Liver (tissue), 9 donors: Measurements from ENCODE around the gene COX7A2. TPM values are rescaled to one million over a fixed set of nuclear protein-coding genes. Genes with fewer than 3 reads are reported as not detected.

ENCODE experiments used
- DNase-seq: peaks from one replicate; pipeline ENCODE4 v3.0.0-alpha.2; 2017; ENCODE audit warnings: low spot score
- H3K27ac ChIP-seq, 2 donors: one replicate each; pipeline ENCODE4 v1.7.0; 2013; ENCODE audit warnings: inconsistent platforms in 2 of 2, low read length in 2 of 2, control low read depth in 1 of 2, low read depth in 1 of 2, mild to moderate bottlenecking in 1 of 2
- H3K27me3 ChIP-seq, 4 donors: one replicate each; pipeline versions ENCODE4 v1.6.1 to v1.7.0; 2013; ENCODE audit warnings: low read length in 3 of 4, inconsistent platforms in 1 of 4, mild to moderate bottlenecking in 1 of 4, moderate library complexity in 1 of 4; ENCODE audit not compliant: control insufficient read depth in 4 of 4, insufficient read depth in 4 of 4
- H3K36me3 ChIP-seq, 4 donors: one replicate each; pipeline versions ENCODE4 v1.6.1 to v1.7.0; 2013; ENCODE audit warnings: low read length in 3 of 4, mild to moderate bottlenecking in 3 of 4, low read depth in 1 of 4, moderate library complexity in 1 of 4; ENCODE audit not compliant: control insufficient read depth in 4 of 4, insufficient read depth in 3 of 4
- H3K4me1 ChIP-seq, 4 donors: one replicate each; pipeline versions ENCODE4 v1.6.1 to v1.7.0; 2013; ENCODE audit warnings: low read length in 3 of 4, mild to moderate bottlenecking in 3 of 4, moderate library complexity in 1 of 4; ENCODE audit not compliant: control insufficient read depth in 4 of 4, insufficient read depth in 4 of 4
- H3K4me3 ChIP-seq, 3 donors: one replicate each; pipeline versions ENCODE4 v1.6.1 to v1.7.0; 2013; ENCODE audit warnings: low read length in 3 of 3, control low read depth in 1 of 3, low read depth in 1 of 3, mild to moderate bottlenecking in 1 of 3
- H3K9ac ChIP-seq, 2 donors: one replicate each; pipeline ENCODE4 v1.7.0; 2013; ENCODE audit warnings: low read length in 2 of 2, mild to moderate bottlenecking in 2 of 2, moderate library complexity in 2 of 2, control low read depth in 1 of 2, low read depth in 1 of 2
- H3K9me3 ChIP-seq, 4 donors: one replicate each; pipeline versions ENCODE4 v1.6.1 to v1.7.0; 2013; ENCODE audit warnings: low read length in 3 of 4; ENCODE audit not compliant: control insufficient read depth in 4 of 4
- ATF3 ChIP-seq: IDR thresholded peaks from 2 replicates; pipeline ENCODE4 v1.6.1; 2016; ENCODE audit warnings: antibody characterized with exemption
- CTCF ChIP-seq: fragments of 150-350 bp; IDR thresholded peaks from 2 replicates; pipeline ENCODE4 v1.5.1; 2017; ENCODE audit warnings: improper control_type of control experiment, low read depth, low read length; ENCODE audit not compliant: missing input control
- EGR1 ChIP-seq, 2 donors: IDR thresholded peaks; 2 replicates each; pipeline ENCODE4 v1.6.1; 2016 to 2018; ENCODE audit warnings: antibody characterized with exemption in 2 of 2, low read depth in 2 of 2
- FOXA2 ChIP-seq: IDR thresholded peaks from 2 replicates; pipeline ENCODE4 v1.6.1; 2016; ENCODE audit warnings: antibody characterized with exemption
- GABPA ChIP-seq, 2 donors: IDR thresholded peaks in 1 of 2; conservative IDR thresholded peaks in 1 of 2; 2 replicates each; pipeline ENCODE4 v1.6.1; 2016; ENCODE audit warnings: antibody characterized with exemption in 2 of 2, mild to moderate bottlenecking in 1 of 2, moderate library complexity in 1 of 2
- HNF4A ChIP-seq, 2 donors: conservative IDR thresholded peaks; 2 replicates each; pipeline ENCODE4 v1.6.1; 2016; ENCODE audit warnings: antibody characterized with exemption in 2 of 2, mild to moderate bottlenecking in 2 of 2
- HNF4G ChIP-seq: IDR thresholded peaks from 2 replicates; pipeline ENCODE4 v1.6.1; 2016; ENCODE audit warnings: antibody characterized with exemption
- NR2F2 ChIP-seq: IDR thresholded peaks from 2 replicates; pipeline ENCODE4 v1.6.1; 2016; ENCODE audit warnings: antibody characterized with exemption
- RAD21 ChIP-seq, 2 donors: IDR thresholded peaks; 2 replicates each; pipeline ENCODE4 v1.6.1; 2016; ENCODE audit warnings: antibody characterized with exemption in 2 of 2, mild to moderate bottlenecking in 2 of 2
- RXRA ChIP-seq, 2 donors: IDR thresholded peaks; 2 replicates each; pipeline ENCODE4 v1.6.1; 2017 to 2018; ENCODE audit warnings: antibody characterized with exemption in 2 of 2, mild to moderate bottlenecking in 1 of 2
- SP1 ChIP-seq: IDR thresholded peaks from 2 replicates; pipeline ENCODE4 v1.6.1; 2018; ENCODE audit warnings: antibody characterized with exemption, mild to moderate bottlenecking
- TAF1 ChIP-seq: conservative IDR thresholded peaks from 2 replicates; pipeline ENCODE4 v1.6.1; 2016; ENCODE audit warnings: antibody characterized with exemption, mild to moderate bottlenecking
- YY1 ChIP-seq: IDR thresholded peaks from 2 replicates; pipeline ENCODE4 v1.6.1; 2016; ENCODE audit warnings: antibody characterized with exemption, mild to moderate bottlenecking
- ZBTB33 ChIP-seq: IDR thresholded peaks from 2 replicates; pipeline ENCODE4 v1.6.1; 2016; ENCODE audit warnings: antibody characterized with exemption
- WGBS: extraction: QIAGEN DNeasy Blood & Tissue Kit; methylation state at CpG from one replicate; pipeline ENCODE4 v1.1.7; 2013; 5-methylcytosine and 5-hydroxymethylcytosine counted together
- polyA plus RNA-seq, 2 donors: library from polyadenylated mRNA; stranded (reverse) in 1 of 2; unstranded in 1 of 2; fragments of 200-250 nt in 1 of 2; fragments of >200 nt in 1 of 2; fragmentation: Nextera tagmentation in 1 of 2; extraction: Ambion mirVana in 1 of 2; gene quantifications; one replicate each; pipeline versions ENCODE4 v1.2.1 to v1.2.3, GENCODE V29; 2013 to 2015
- total RNA-seq, 2 donors: library from RNA; depleted of rRNA; stranded (reverse); fragments of >200 nt; gene quantifications; one replicate each; pipeline ENCODE4 v1.2.3, GENCODE V29; 2014
- donor health status: healthy.
- donor health status: healthy.
- donor health status: healthy.
- donor health status: healthy.
- donor health status: healthy.

Gene COX7A2
- total and polyA plus RNA-seq, 4 donors: 69.8 to 583 (median 289) TPM

GRCh38 chr6:75262716-75263400, 19.3 kb upstream of the COX7A2 start:
- H3K27me3 ChIP-seq: no peaks in the 10 kb centered on the region
- peaks cover 5 to 41% (median 20%) of the 10 kb centered on the region in 4 donors for H3K36me3 ChIP-seq
- DNase-seq: no peak
- WGBS: 93% methylated on average over 4 of the region's 4 CpGs
- no peaks in the 10 kb centered on the region for H3K9me3 ChIP-seq
- TF ChIP-seq CTCF: no peak
- TF ChIP-seq FOXA2: no peak
- no peak for TF ChIP-seq YY1
- TF ChIP-seq HNF4A (conservative IDR thresholded peaks at IDR 0.05): no peak
- no peak for TF ChIP-seq NR2F2
- no peak for TF ChIP-seq RXRA (IDR thresholded peaks at IDR 0.05)
- no peak for TF ChIP-seq EGR1 (IDR thresholded peaks at IDR 0.05; ENCODE audit: low read depth in 2 of 2)
- no peak for TF ChIP-seq ATF3
- no peak for TF ChIP-seq HNF4G
- TF ChIP-seq GABPA (IDR thresholded peaks at IDR 0.05 in 1 of 2, conservative IDR thresholded peaks at IDR 0.05 in 1 of 2): no peak
- no peak for TF ChIP-seq TAF1
- H3K27ac ChIP-seq: no peak overlapping the region
- H3K4me1 ChIP-seq: peaks cover 0 to 6% (median under 1%) of the 10 kb centered on the region in 4 donors
- no peak overlapping the region for H3K4me3 ChIP-seq
- H3K9ac ChIP-seq: no peak overlapping the region

- H3K36me3 ChIP-seq: peaks cover 6 to 50% (median 23%) of the 10 kb centered on the region in 4 donors
These were observed 17.7 kb upstream of the COX7A2 start for GRCh38 chr6:75261299-75261698.

More at GRCh38 chr6:75261299-75261698, 17.7 kb upstream of the COX7A2 start:
- Histone ChIP-seq H3K4me1 (peaks cover 0 to 1% (median 0%) of the 10 kb centered on the region in 4 donors), H3K4me3 (no peak overlapping the region), H3K27ac (no peak overlapping the region), H3K27me3 (no peaks in the 10 kb centered on the region), H3K9me3 (no peaks in the 10 kb centered on the region), H3K9ac (no peak overlapping the region)
- TF ChIP-seq ZBTB33: no peak
- TF ChIP-seq RAD21 (IDR thresholded peaks at IDR 0.05): no peak
- no peak for TF ChIP-seq SP1
- DNase-seq: no peak
- 93% methylated on average over 1 of the region's 1 CpG for WGBS
